ENCODE measurements around the gene MERTK.

The MERTK gene

DNA sequence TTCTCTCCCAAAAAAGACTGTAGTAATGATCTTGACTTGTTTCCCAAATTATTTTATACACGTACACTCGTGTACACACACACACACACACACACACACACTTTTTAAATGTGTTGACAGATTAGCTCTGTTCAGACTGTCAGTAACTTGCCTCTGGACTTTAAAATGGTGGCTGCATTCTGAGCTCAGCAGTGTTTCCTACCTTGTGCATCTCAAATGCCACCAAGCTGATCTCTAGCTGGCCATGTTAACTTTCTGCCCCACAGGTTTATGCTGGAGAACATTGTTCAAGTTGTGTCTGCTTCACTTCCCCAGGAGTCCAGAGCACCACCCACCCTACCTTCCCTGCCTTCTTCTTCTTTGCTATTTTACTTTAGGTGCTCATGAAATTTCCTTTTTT lies 83.3 kb downstream of the MERTK start:
- DNase-seq = no peak

DNA sequence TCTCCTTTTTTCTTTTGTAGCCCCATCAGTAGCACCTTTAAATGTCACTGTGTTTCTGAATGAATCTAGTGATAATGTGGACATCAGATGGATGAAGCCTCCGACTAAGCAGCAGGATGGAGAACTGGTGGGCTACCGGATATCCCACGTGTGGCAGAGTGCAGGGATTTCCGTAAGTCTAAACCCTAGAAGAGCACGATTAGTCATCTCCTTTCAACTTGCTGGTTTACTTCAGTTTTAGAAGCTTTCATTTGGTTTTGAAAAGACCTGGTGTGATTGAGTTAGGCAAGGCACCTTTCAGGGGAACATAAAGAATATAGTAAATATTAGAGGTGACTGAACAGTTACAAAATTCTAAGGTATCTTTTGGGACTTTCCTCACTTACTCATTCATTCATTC lies 84.4 kb downstream of the MERTK start:
- no peak for DNase-seq

DNA sequence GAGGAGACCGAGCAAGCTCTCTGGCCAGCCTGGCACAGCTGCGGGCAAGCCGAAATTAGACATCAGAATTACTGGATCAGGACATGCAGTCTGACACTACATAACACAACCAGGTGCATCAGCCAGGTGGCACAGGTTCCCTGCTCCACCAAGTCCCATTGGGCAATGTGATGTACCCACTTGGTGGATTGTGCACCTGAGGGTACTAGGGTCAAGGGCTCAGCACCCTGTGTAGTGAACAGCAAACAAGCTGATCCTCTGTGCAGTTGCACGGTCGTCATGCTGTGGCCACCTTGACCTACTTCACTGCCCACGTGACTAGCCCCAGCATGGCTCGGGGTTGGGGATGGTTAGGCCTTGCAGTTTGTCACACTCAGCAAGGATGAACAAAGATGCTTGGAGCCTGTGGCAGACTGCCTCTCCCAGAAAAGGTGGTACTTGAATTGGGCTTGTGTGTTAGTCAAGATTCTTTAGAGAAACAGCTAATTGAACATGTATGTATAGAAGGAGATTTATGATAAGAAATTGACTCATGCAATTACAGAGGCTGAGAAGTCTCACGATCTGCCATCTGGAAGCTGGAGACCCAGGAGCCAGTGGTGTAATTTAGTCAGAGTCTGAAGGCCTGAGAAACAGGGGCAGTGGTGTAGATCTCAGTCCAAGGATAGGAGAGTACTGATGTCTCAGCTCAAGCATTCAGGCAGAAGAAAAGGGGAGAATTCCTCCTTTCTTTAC lies 85.2 kb downstream of the MERTK start:
- no peak for DNase-seq

- no peak for DNase-seq
Observed at GRCh38 chr2:111984213-111984604, 85.8 kb downstream of the MERTK start.

- no peak for DNase-seq
Observed at GRCh38 chr2:111985514-111985913, 87.1 kb downstream of the MERTK start.

DNA sequence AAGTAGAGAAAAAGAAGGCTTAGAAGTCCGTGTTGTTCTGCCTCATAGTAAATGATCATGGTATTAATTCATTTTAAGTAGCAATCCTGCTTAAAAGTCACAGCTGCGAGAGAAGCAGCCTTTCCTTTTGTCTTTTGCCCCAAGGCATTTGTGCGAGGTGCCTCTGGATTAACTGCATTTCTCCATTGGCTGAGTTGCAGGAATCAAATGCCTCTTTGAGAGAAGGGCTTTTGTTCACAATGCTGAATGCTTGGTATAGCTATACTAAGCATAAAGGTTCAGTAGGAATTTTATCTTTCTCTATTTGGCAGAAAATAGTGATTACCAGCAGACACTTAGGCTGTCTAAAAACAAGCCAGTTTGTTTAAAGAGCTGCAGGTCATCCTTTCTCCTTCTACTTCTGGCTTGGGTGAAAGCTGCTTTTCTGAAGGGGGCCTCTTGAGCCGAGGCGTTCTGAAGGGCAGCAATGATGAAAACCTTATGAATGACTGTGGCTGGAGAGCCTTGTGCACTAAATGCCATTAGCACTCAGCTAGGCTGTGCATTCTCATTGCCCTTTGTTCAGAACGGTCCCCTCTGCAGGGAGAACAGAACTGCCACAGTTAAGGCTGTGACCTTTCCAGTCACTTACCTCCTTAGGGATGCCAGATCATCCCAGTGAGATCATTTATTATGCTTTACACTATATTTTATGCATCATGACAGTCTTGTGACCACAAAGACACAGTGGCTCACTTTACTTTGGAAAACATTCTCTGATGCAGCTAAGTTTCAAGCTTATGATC lies 87.9 kb downstream of the MERTK start:
- DNase-seq = no peak

DNA sequence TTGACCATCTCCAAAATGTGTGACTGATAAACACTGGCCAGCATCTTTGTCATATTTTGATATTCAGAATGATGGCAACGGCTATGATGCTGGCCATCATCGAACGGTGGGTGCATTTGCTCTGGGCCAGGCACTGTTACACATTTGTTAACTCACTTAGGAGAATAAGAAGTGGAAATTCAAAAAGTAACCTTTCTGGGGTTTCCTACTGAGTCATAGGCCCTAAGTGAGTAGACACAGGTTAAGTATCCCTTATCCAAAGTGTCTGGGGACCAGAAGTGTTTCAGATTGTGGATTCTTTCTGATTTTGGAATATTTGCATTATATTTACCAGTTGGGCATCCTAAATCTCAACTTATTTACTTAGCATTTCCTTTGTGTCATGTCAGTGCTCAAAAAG lies 92.0 kb downstream of the MERTK start:
- no peak for DNase-seq

DNA sequence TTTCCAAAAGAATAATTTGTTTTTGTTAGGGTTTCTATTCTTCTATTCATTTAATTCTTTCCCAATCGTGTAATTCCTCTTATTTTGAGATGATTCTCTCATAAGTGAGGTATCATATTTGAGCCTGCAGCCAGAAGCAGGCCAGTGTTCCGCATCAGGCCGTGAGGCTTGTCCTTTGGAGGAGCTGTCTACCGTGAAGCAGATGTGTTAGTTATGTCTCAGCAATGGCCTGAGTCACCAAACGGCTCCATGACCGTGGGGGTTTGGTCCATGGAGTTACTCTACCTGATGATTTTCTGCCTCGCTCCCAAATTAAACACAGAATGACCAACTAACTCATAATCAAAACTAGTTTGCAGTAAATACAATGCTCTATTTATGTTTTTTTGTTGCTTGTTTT lies 92.4 kb downstream of the MERTK start:
- no peak for DNase-seq

- DNase-seq = no peak
Observed at GRCh38 chr2:111994042-111994441, 95.6 kb downstream of the MERTK start.

DNA sequence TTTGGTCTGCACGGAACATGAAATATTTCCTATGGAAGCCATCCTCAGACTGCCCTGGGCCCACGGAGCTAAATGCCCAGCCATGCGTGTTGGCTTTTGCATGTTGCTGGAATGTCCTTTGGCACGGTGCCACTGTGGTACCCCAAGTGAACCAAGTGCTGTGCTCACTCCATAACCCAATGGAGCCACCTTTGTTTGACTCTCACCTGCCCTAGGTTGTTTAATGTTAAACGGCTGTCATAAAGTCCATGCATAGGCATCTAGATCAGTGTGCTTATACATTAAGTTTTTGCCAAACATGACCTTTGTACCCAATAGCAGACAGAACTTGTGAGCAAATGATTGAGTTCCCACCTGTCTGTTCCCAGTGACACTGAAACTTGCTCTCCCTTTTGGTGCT lies 96.7 kb downstream of the MERTK start:
- no peak for DNase-seq

GRCh38 chr2:111999809-112000208 lies 101.4 kb downstream of the MERTK start:
- DNase-seq = no peak

GRCh38 chr2:112000399-112001135 lies 102.2 kb downstream of the MERTK start:
- no peak for DNase-seq

DNA sequence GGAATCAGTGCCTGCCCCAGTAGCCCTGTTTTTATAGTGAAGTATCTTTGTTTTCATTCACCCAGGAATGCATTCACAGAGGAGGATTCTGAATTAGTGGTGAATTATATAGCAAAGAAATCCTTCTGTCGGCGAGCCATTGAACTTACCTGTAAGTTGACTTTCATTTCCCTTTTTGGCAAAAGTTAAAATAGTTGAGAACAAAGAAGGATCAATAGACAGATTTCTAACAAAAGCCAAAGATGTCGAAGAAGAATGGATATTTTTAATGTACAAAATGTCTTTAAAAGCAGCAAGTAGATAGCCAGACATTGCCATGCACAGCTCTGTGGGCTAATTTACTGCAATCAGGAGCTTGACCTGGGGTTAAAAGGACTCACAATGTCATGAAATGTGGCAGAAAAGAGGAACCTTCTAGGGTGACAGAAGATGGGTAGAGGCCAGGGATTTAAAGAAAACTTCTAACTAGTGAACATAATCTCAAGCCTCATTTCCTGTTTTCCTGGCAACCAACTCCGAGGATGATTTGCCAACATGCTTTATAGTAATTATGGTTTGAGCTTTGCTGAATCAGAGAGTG lies 102.8 kb downstream of the MERTK start:
- DNase-seq = peak; percentile 23

- no peak for DNase-seq
Observed at GRCh38 chr2:112001942-112002341, 103.5 kb downstream of the MERTK start.

DNA sequence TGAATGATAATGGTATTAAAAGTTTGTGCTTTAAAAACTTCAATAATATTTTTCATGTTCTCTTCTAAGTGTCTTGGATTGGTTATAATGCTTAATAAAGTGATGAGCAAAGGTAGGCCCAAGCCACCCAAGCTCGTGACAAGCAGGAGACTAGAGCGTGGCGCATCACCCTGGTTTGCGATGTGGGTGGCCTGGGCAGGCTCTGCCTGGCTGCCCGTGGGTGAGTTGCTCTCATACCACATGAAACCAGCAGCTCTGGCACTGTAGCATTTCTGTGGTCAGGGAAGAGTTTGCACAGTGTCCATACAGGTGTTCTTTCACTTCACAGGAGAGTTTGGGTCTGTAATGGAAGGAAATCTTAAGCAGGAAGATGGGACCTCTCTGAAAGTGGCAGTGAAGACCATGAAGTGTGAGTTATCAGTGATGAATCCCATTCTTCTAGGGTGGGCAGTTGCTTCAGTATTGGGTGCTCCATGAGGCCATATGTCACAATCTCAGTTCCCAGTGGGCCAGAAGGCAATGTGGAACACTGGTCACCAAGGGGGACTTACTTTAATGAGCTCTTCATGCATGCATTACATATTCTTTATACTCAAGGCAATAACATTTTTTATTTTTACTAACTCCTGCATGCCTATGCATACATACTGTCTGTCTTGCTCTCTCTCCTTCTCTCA lies 105.3 kb downstream of the MERTK start:
- no peak for DNase-seq

- peak; percentile 28 for DNase-seq
Observed at GRCh38 chr2:112004253-112004645, 105.8 kb downstream of the MERTK start.

DNA sequence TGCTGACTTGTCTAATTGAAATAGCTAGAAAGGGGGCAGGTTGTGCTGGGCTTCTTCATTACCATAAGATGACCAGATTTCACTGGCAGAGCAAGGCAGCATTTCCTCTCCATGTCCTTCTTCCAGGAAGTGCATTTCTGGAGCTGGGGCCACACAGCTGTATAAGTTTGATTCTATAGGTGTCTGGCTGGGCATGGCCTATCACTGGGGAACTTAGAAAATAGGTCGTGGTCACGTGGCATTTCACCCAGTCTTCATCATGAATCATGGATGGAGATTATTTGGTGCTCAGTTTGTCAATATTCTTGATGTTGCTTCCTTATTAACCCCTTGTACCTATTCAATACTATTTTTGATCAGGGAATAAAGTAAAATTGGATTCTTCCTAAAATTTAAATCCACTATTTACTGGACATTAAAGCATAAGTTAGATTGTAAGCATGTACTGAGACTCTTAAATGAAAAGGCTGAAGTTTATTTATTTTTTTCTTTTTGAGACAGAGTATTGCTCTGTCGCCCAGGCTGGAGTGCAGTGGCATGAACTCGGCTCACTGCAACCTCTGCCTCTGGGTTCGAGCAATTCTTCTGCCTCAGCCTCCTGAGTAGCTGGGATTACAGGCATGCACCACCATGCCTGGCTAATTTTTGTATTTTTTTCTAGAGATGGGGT lies 107.1 kb downstream of the MERTK start:
- no peak for DNase-seq

- DNase-seq = no peak
Observed at GRCh38 chr2:112006076-112006410, 107.6 kb downstream of the MERTK start.

DNA sequence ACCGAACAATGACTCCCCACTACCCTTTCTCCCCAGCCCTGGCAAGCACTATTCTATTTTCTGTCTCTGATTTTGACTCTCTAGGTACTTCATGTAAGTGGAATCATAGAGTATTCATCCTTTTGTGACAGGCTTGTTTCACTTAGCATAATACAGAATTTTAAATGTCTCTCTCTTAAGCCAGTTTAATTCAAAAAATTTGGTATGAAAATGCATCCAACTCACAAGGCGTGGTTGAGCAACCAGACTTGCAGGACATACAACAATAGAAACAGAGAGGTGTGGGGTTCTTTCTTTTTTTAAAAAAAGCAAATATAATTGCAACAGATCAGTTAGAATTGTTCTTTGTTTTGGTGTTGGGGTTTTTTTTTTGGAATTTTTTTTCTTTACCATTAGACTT lies 109.1 kb downstream of the MERTK start:
- DNase-seq = no peak

- no peak for DNase-seq
Observed at GRCh38 chr2:112008910-112009485, 110.6 kb downstream of the MERTK start.

- DNase-seq = peak; percentile 2
Observed at GRCh38 chr2:112010751-112011150, 112.3 kb downstream of the MERTK start.

DNA sequence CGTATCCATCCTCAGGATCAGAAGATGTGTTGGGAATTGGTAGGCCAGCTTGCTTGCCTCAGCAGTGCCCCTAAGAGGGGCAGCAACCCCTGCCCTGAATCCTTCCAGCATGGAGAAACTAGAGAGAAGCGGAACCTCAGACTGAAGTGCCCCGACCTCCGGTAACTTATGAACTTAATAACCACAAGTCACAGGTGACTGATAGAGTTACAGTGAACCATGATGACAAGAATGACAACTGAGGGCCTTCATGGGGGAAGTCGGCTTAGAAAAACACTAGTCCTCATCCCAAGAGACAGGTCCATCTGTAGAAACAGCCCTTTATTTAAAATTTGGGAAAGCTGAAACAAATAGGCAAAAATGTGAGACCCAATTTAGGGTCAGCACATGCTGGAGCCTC lies 114.1 kb downstream of the MERTK start:
- no peak for DNase-seq
